ENCODE data around the gene PROK1. TPM values are rescaled to one million over a fixed set of nuclear protein-coding genes. Genes with fewer than 3 reads are reported as not detected.

PROK1 gene
- total and polyA plus RNA-seq, 10 of the 15 experiments (the other 5 are each of a cell fraction or from before 2014, with no cell fraction given) = not detected

GRCh38 chr1:110476028-110476765 lies 25.2 kb downstream of the PROK1 start:
- Histone ChIP-seq H3K9ac (ENCODE audit: control insufficient read depth, insufficient read depth, low read length) (no peak overlapping the region), H3K4me2 (ENCODE audit: control insufficient read depth, insufficient read depth) (no peak overlapping the region), H3K27me3 (replicated peaks in 1 of 2; ENCODE audit: control insufficient read depth in 2 of 2, insufficient read depth in 2 of 2, low read length in 1 of 2) (no peaks in the 10 kb centered on the region; a peak in 1 of 4 replicates), H3K27ac (ENCODE audit: control insufficient read depth, insufficient read depth) (no peak overlapping the region), H4K20me1 (ENCODE audit: control insufficient read depth, insufficient read depth) (no peaks in the 10 kb centered on the region), H2AFZ (ENCODE audit: control insufficient read depth, low read depth, low read length) (no peak overlapping the region), H3K4me3 (no peak overlapping the region), H3K36me3 (ENCODE audit: control insufficient read depth in 2 of 2, insufficient read depth in 2 of 2, low read length in 1 of 2) (no peaks in the 10 kb centered on the region), H3K9me3 (replicated peaks; ENCODE audit: control insufficient read depth, insufficient read depth, low read length) (no peaks in the 10 kb centered on the region), H3K79me2 (ENCODE audit: control insufficient read depth, insufficient read depth, low read length) (no peaks in the 10 kb centered on the region), H3K4me1 (ENCODE audit: control insufficient read depth, insufficient read depth, low read length) (no peaks in the 10 kb centered on the region)
- RAD21 ChIA-PET (ENCODE audit: unreplicated experiment) = no interaction called here
- ATAC-seq = no peak
- SMC1A ChIA-PET (ENCODE audit: uncharacterized antibody, unreplicated experiment) = interaction anchor here (1.6 kb wide), 1 partner anchor 68 kb away, joined by 4 read pairs; no protein-coding TSS in a partner anchor
- in situ Hi-C loops (cut with MboI) = no loop called here
- CTCF ChIA-PET = no interaction called here
- intact Hi-C loops (cut with micrococcal nuclease; ENCODE audit: unreplicated experiment) = no loop called here
- 18% methylated on average over 10 of the region's 10 CpGs for WGBS (ENCODE audit: insufficient coverage, insufficient replicate concordance, low lambda C conversion rate, missing lambda C conversion rate)
- no peak for DNase-seq (ENCODE audit: low read depth, low spot score)
- FAIRE-seq = no peak
- BruUV-seq (replicated peaks) = no TSS peak
- POLR2A ChIA-PET = no interaction called here
- TF ChIP-seq MTA2 (IDR thresholded peaks at IDR 0.05; ENCODE audit: low read depth) (no peak), POLR2AphosphoS2 (IDR thresholded peaks at IDR 0.05; ENCODE audit: low read depth, low read length) (no peak), CEBPB (IDR thresholded peaks at IDR 0.05; ENCODE audit: borderline replicate concordance in 1 of 2, low read depth in 2 of 2, low read length in 2 of 2) (no peak), PAX5 (IDR thresholded peaks at IDR 0.05; ENCODE audit: borderline replicate concordance, low read depth, low read length) (no peak), IRF4 (IDR thresholded peaks at IDR 0.05; ENCODE audit: low read depth, low read length) (no peak), ZBTB11 (CRISPR knock-in tag; IDR thresholded peaks at IDR 0.05) (no peak), FOS (IDR thresholded peaks at IDR 0.05; ENCODE audit: borderline replicate concordance, extremely low read depth, insufficient read length) (no peak), MEF2A (IDR thresholded peaks at IDR 0.05; ENCODE audit: insufficient read depth, low read depth, low read length) (no peak), ZBTB4 (CRISPR knock-in tag; IDR thresholded peaks at IDR 0.05) (no peak), USF1 (IDR thresholded peaks at IDR 0.05; ENCODE audit: borderline replicate concordance, extremely low read length, insufficient read depth, low read depth, low read length) (no peak), STAT3 (IDR thresholded peaks at IDR 0.05; ENCODE audit: low read depth, low read length) (no peak), ZNF207 (IDR thresholded peaks at IDR 0.05; ENCODE audit: borderline replicate concordance) (no peak), RAD51 (IDR thresholded peaks at IDR 0.05) (no peak), ZNF24 (IDR thresholded peaks at IDR 0.05) (no peak)
